ENCODE results near the gene PPDPF.
A peak's percentile ranks its signal among the peaks of the same experiment; 100 is the strongest.
"Not testable (repeated sequence)": the region's sequence is repeated elsewhere in the genome, so short reads cannot be mapped to it uniquely, and the experiment has no call there.

PPDPF gene

DNA sequence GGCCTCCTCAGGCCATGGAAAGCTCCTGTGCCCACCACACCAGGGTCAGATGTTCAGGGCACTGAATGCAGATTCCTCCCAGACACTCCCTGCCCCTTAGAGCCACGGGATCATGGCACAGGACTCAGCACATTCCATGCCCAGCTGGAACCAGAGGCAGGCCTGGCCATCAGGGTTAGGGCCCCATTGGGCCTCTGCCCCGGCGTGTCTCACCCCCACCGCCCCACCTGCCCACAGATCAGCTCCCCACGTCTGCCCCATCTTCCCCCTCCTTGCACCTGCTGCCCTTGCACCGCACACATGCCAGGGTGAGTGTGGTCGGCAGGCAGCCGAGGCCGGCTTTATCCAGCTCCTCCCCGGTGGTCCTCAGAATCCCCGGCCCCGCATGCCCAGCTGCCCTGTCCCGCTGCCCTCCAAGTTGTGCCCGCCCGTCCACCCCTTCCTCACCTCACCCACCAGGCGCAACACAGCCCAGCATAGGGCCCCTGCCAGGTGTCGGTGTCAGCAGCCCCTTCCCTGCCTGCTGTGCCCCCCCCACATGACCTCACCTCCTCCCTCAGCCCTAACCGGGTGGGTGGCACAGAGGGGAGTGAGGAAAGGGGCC is 29.2 kb downstream of the PPDPF start:
- DNase-seq (ENCODE audit: low read depth in 2 of 2) = no peak

DNA sequence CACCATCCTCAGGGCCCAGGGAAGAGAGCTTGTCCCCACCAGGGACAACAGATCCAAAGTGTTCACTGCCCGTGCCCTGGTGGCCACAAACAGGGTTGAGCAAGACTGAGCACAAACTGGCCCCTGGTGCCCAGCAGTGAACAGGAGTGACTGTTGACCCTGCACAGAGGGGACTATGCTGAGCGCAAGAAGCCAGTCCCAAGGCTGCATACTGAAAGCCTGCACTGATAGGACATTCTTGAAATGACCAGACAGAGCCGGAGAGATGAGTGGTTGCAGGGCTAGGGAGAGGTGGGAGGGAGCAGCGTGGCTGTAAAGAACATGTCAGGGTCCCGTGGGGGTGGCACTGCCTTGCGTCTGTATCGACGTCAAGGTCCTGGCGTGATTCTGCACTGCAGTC is 30.5 kb downstream of the PPDPF start:
- DNase-seq (ENCODE audit: low read depth in 2 of 2) = no peak

DNA sequence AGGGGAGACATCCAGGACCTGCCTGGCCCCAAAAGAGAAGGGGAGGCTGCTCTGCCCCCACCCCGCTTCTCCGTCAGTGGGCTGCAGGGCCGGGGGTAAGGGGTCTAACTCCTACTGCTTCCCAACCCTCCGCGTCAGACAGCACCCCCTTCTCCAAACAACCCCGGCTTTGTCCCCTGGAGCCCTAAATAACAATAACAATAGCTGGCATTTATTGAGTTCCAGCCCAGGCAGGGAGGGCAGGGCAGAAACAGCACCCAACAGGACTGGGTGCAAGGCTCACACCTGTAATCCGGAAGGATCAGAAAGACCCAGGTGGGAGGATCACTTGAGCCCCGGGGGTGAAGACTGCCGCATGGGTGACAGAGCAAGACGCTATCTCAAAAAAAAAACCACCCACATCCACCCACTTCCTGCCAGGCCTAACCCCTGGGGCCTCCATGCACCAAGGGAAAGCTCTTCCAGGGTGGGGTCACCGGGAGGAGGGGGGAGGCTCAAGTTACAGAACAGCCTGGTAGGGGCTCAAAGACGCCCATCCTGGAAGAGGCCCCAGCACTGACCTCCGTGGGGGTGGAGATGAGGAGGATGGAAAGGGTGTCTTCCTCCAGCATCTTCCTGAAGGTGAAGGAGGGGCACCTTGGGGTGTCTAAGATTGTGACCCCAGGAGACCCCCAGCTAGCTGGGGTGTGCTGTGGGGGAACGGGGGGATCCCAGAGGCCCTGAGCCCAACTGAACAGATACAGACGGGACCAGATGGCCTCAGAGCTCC is 32.1 kb downstream of the PPDPF start:
- peak; percentile 14 to 32 for DNase-seq (ENCODE audit: low read depth in 2 of 2)

DNA sequence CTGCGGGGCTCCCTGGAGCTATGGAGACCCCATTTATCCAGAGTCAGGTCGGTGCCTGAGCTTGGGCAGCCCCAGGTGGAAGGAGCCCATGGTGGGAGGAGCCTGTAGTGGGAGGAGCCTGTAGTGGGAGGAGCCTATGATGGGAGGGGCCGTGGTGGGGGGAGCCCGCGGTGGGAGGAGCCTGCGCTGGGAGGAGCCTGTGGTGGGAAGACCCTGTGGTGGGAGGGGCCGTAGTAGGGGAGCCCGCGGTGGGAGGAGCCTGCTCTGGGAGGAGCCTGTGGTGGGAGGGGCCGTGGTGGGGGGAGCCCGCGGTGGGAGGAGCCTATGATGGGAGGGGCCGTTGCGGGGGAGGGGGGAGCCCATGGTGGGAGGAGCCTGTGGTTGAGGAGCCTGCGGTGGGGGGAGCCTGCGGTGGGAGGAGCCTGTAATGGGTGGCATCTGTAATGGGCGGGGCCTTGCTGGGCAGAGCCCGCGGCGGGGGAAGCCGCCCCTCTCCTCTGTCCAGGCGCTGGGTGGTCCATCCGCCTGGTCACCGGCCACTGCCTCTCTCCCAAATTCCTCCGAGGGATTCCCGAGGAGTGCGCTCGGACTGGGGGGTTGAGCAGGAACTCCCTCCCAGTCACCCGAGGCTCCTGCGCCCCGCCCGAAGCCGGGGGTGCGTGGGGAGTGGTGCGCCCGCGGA is 32.8 kb downstream of the PPDPF start:
- DNase-seq (ENCODE audit: low read depth in 2 of 2) = peak; percentile 59 to 81

DNA sequence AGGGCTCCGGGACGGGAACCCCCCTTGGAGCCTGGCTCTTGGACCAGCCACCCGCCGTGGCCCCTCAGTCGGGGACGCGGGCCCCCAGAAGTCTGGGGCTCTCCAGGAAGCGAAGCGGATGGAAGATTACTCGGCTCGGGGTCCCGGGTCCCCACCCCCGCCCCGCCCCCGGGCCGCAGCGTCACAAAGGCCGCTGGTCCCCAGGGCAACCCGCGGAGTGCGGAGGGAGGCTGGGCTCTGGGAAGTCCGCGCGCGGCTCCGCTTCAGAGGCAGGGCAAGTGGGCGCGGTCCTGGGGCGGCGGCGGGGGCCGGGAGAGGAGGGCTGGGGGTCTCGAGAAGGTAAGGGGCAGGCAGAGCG is 33.3 kb downstream of the PPDPF start, which contains the start of gene FNDC11:
Gene FNDC11 (plus strand): TSS at position 227 of the 358 bp plus-strand sequence. CDS start 1,505 bp downstream, outside the sequence.
- DNase-seq (ENCODE audit: low read depth in 2 of 2) = peak; percentile 32 to 36

DNA sequence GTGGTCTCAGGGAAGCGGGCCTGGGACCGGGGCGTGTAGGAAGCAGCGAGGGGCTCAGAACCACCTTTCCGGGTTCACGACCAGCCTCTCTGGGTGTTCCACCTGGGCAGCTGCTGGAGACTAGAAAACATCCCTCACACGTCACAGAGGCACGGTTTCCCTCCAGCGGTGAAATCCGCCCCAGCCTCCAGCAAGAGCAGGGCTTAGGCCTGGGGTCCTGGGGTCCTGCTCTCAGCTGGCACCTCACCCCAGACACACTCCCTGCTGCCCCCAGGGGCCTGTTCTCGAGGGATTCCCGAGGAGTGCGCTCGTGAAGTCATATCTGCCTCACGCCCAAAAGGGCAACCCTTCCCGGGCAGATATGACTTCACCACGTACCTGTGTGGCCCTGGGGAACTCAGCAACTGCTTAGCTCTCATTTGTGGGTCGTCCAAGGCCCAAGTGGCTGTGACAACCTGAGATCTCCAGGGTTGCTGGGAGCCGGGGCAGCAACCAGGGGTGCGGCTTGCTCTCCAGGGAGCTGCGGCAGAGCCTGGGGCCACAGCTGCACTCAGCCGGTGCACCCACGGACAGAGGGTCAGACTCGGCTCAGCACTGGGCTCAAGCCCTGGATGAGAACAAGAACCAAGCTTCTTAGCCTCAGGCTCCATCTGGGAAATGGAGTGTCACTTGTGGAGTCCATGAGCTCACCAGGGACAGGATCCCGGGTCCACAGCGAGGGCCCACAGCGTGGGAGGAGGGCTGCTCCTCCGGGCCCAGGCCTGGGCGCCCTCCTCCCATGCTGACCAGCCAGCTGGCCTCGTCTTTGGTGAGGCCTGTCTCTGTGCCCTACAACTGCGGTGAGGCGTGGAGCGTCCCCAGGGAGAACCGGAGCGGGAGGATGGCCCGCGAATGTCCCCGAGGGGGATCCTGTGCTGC is 34.1 kb downstream of the PPDPF start:
- no peak for DNase-seq (ENCODE audit: low read depth in 2 of 2)

DNA sequence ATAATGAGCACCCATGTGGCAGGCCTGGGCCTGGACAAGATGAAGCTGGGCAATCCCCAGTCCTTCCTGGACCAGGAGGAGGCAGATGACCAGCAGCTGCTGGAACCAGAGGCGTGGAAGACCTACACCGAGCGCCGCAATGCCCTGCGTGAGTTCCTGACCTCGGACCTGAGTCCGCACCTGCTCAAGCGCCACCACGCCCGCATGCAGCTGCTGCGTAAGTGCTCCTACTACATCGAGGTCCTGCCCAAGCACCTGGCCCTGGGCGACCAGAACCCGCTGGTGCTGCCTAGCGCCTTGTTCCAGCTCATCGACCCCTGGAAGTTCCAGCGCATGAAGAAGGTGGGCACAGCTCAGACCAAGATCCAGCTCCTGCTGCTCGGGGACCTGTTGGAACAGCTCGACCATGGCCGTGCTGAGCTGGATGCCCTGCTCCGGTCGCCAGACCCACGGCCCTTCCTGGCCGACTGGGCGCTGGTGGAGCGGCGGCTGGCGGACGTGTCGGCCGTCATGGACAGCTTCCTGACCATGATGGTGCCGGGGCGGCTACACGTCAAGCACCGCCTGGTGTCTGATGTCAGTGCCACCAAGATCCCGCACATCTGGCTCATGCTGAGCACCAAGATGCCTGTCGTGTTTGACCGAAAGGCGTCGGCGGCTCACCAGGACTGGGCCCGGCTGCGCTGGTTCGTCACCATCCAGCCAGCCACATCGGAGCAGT is 35.3 kb downstream of the PPDPF start:
- no peak for DNase-seq (ENCODE audit: low read depth in 2 of 2)

DNA sequence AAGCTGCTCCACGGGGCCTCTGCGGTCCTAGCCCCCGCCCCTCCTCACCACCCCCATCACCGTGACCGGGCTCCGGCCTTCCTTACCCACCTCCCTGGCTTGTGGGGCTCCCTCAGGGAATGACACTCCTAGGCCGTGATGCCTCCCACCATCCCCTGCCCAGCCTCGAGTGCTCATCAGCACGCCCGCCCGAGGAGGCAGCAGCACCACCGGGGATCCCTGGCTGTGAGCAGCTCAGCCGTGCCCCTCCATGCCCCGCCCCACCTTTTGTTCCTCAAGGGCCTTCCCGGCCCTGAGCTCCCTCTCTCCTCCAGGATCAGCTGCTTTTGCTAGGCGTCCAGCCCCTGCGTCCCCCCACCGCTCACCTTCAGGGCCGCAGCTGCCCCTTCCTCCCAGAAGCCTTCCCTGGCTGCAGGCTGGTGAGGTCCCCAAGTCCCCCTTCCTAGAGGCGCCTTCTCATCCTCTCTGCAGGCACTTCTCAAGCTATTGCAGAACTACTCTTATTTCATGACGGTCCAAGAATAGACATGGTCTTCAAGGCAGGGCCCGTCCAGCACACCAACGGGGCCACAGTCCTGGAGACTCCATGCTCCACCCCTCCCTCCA is 36.4 kb downstream of the PPDPF start:
- DNase-seq (ENCODE audit: low read depth in 2 of 2) = no peak

DNA sequence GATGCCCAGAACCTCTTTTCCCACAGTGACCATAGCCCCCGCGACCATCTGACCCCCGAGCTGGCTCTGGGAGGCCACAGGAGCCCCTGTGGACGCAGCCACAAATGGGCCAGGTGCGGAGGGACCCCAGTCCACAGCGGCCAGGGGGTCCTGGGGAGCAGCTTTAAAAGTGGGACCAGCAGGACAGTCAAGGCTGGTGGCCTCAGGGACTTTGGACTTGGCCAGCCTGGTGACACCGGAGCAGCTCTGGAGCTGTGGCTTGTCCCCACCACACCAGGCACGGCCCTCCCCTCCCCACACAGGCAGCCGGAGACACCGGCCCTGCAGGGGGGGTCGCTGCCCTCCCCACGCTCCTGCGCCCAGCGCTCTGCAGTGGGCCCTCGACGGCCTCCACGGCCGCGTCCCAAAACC is 36.9 kb downstream of the PPDPF start:
- no peak for DNase-seq (ENCODE audit: low read depth in 2 of 2)

DNA sequence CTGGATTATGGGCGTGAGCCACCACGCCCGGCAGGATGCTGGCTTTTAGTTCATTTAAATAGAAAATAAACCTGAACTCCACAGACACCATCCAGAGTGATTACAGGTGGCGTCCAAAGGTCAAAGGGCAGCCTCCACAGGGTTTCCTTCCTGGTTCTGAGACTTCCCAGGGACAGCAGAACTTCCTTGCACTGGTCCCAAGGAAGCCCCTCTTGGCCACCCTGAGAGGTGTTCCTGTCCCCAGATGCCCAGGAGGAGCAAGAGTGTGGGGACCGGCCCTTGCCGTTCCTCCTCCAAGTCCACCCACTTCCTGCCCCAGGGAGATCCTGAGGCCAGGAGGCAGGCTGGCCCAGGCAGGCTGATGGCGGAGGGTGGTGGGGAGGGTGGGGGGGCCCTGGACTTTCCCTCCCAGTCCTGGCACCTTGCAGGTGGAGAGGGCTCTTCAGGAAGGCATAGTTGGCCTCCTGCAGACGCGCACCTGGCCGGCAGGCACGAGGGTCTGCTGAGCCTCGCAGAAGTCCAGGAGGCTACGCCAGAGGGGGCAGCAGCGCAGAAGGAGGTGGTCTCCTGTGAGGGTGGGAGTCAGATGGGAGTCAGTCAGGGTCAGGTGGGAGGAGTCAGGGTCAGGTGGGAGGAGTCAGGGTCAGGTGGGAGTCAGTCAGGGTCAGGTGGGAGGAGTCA is 38.4 kb downstream of the PPDPF start:
- DNase-seq (ENCODE audit: low read depth in 2 of 2) = no peak

DNA sequence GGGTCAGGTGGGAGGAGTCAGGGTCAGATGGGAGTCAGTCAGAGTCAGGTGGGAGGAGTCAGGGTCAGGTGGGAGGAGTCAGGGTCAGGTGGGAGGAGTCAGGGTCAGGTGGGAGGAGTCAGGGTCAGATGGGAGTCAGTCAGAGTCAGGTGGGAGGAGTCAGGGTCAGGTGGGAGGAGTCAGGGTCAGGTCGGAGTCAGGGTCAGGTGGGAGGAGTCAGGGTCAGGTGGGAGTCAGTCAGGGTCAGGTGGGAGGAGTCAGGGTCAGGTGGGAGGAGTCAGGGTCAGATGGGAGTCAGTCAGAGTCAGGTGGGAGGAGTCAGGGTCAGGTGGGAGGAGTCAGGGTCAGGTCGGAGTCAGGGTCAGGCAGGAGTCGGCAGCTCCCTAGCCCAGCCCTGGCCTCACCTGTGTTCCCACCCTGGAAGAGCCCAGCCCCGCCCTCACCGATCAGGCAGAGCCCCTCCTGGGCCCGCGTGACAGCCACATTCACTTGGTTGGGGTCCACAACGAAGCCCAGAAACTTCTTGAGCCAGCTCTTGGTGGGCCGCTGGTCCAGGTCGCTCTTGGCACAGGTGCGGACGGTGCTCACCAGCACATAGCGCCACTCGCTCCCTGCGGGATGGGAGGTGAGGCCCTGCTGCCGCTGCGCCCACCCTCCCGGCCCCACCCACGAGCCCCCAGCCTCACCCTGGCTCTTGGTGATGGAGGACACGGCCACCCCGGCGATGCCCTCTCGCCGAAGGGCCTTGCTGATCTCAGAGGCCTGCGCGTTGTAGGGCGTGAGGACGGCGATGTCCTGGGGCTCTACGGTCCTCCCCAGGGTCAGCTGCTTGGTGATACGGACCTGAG is 39.1 kb downstream of the PPDPF start:
- not testable (repeated sequence) for DNase-seq (ENCODE audit: low read depth in 2 of 2)

DNA sequence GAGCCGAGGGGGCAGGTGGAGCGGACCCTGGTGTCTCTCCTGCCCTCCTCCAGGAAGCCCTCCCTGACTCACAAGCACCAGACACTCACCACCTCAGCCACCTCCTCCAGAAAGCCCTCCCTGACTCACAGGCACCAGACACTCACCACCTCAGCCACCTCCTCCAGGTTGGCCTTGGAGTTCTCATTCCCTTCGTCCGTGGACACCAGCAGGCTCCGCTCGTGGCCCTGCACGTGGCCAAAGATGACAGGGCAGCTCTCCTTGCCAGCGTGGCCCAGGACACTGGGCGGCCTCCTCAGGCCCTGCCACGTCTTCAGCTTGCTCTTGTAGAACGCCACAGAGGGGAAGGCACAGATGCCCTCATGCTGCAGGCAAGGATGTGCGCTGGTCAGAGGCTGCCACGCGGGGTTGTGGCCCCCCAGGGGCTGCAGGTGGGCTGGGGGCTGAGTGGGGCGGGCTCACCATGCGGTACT is 39.8 kb downstream of the PPDPF start:
- no peak for DNase-seq (ENCODE audit: low read depth in 2 of 2)

DNA sequence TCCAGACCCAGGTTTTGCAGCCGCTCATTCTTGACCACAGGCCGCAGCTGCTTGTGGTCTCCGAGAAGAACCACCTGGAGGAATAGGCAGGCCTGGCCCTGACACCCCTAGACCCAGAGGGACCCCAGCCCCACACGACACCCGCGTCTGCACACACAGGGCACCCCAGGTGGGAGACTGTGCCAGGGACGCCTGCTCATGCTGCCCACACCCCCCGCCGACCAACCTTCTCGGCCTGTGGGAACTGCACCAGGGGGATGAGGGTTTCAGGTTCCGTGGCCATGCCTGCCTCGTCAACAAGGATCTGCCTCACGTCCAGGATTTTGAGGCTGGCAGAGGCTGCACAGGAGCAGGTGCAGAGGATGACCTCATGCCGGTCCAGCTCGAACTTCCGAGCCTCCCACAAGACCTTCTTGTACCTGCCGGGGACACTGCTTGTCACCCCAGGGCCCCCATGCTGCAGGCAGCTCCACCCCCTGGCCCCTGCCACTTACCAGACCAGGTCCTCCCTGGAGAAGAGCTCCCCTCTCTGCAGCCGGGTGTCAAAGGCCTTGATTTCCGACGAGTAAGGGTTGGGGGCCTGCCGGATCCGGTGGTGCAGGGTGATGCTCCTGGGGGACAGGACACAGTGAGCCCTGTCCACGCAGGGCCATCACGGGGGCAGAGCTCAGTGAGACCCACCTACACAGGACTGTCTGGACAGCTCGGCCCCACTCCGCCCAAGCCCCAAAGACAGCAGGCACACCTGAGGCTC is 40.5 kb downstream of the PPDPF start:
- no peak for DNase-seq (ENCODE audit: low read depth in 2 of 2)

DNA sequence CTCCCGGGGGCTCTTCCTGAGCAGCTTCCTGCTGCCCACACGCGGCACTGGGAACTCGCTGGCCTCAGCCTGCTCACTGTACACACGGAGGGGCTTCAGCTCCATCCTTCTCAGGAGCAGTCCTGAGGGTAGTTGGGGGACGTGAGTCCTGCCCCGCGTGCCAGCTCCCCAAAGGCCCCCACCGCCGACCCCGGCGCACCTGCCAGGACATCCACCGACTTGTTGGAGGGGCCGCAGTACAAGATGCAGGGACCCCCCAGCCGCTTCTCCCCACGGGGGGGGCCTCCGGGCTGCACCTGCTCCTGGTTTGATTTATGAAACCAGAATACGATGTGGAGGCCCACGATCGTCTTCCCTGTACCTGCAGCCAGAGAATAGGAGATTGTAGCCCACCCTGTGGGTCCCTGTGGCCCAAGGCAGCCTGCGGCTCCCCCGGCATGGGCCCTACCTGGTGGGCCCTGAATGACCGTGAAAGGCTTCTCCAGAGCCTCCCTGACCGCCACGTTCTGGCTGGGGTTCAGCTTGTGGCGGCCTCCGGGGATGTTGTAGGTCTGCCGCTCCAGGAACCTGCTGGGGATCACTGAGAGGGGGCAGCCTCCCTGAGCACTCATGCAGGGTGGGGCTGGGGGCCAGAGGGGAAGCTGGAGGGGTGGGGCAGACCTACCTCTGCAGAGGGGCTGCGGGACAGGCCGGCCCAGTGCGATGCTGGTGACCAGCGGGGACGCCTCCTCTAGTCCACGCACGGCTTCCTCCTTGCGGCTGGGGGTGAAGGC is 41.2 kb downstream of the PPDPF start:
- DNase-seq (ENCODE audit: low read depth in 2 of 2) = no peak

DNA sequence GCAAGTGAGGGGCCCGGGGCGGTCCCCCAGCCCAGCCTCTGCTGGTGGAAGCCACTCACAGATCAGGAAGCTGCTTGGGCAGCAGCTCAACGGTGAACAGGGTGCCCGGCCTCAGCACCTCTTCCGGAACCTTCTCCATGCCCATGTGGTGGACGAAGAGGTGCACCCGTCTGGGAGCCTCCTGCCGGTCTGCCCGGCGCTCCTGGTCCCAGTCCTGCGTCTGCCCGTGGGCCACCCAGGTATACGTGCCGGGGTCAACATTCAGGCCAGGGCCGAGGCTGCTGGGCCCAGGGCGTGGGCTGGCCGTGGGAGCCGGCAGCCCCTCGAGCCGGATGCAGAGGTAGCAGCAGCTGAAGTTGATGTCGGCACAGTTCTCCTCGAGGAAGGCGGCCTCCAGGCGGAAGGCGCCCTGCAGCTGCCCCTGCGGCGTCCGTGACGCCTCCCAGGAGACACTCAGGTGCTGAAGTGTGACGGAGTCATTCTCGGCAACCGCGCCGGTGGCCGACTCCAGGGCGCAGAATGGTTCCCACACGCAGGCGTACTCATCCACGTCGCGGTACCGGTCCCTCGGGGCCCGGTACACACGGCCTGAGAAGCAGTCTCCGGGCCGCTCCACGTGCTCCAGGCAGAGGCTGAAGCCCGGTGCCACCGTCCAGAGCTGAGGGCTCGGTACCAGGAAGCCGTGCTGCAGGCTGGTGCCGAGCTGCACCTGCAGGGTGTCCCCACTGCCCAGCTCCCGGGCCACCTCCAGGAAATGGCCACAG is 42.1 kb downstream of the PPDPF start:
- no peak for DNase-seq (ENCODE audit: low read depth in 2 of 2)

DNA sequence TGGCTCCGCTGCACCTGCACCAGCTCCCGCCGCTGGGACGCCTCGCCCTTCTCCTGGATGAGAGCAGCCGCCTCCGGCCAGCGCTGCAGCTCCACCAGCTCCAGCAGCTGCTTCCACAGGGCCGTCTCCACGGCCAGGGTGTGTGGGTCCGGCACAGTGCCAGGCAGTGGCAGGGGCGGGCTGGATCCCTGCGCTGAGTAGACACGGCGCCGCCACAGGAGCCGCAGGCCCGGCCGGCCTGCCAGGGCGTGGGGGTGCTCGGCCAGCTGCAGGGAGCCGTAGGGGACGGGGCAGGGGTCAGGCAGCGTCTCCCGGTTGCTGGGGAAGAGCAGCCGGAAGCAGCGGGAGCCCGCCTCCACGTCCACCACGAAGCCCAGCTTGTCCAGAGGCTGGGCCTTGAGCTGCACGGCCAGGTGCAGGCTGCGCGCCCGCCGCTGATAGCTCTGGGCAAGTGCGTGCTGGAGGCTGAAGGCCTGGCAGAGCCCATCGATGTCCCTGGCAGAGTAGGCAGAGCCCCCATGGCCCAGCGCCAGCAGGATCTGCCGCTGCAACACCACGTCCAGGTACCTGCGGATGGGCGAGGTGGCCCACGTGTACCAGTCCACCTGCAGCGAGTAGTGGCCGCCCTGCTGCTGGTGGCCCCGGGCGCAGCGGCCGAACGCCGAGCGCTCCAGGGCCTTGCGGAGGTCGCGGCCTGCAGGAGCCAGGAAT is 42.8 kb downstream of the PPDPF start:
- no peak for DNase-seq (ENCODE audit: low read depth in 2 of 2)
